Measurements from ENCODE around the gene DNAH1.

Gene DNAH1

GRCh38 chr3:52311576-52312119 lies 4.5 kb upstream of the DNAH1 start:
- DNase-seq (ENCODE audit: low spot score) = no peak

GRCh38 chr3:52313188-52313773 lies 2.8 kb upstream of the DNAH1 start:
- DNase-seq (ENCODE audit: low spot score) = no peak

DNA sequence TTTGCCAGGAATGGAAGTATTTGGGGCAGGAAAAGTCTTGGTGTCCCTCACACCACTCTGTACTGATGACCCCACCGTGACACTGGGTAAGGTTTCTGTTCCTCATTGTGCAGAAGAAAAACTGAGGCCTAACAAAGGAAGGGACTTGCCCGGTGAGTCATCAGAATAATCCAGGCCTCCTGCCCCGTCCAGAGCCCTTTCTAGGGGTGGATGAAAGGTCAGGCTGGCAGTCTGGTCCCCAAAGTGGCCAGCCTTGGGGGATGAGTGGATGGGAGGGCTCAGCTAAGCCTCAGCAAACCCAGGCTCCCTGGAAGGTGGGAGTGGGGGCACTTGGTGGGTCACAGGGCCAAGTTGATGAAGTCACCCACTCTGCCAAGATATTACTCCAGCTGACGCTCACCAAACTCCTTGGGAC lies 2.3 kb upstream of the DNAH1 start:
- peak; percentile 38 for DNase-seq (ENCODE audit: low spot score)

GRCh38 chr3:52314489-52314888 lies 1.6 kb upstream of the DNAH1 start:
- DNase-seq (ENCODE audit: low spot score) = no peak

GRCh38 chr3:52315006-52315405 lies 1.1 kb upstream of the DNAH1 start:
- DNase-seq (ENCODE audit: low spot score) = no peak

- no peak for DNase-seq (ENCODE audit: low spot score)
These were observed 1.3 kb downstream of the DNAH1 start for GRCh38 chr3:52317208-52318000.

DNA sequence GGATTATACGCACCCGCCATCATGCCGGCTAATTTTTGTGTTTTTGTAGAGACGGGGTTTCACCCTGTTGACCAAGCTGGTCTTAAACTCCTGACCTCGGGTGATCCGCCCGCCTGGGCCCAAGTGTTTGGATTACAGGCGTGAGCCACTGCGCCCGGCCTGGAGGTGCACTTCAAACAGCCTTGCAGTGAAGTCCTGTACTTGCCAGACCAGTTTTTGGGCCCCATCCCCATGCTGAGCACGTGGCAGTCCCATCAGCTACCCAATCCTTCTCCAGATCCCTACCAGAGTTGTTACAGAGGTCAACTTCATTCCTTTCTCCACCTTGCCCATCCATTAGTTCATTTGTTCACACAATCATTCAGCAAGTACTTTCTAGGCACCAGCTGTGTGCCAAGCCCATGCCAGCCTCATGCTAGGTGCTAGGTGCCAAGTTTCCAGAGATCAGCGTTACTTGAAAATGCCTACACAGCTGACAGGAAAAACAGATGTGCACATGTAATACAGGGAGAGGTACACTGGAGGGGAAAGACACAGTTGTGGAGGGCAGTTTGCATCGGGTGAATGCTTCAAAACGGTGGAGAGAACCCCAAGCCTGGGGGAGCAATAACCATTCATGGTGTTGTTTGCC lies 2.2 kb downstream of the DNAH1 start:
- no peak for DNase-seq (ENCODE audit: low spot score)

GRCh38 chr3:52319921-52320595 lies 3.9 kb downstream of the DNAH1 start:
- DNase-seq (ENCODE audit: low spot score) = no peak

DNA sequence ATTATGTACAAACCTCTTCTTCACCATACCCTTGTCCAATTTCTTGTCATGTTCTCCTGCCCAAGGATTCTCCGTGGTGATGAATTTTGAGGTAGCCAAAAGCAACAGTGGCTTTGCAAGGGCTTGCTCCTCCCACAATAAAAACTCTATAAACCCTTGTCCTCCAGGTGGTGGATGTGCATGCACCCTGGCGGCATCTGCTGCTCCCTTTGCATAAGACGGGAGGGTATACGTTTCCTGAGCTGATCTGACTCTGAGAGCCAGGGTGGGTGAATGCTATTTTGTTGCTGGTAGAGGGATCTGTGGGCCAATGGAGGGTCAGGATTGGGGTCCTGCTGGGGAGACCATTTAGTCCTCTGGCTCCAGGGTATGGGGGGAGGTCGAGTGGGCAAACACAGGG lies 5.4 kb downstream of the DNAH1 start:
- no peak for DNase-seq (ENCODE audit: low spot score)

DNA sequence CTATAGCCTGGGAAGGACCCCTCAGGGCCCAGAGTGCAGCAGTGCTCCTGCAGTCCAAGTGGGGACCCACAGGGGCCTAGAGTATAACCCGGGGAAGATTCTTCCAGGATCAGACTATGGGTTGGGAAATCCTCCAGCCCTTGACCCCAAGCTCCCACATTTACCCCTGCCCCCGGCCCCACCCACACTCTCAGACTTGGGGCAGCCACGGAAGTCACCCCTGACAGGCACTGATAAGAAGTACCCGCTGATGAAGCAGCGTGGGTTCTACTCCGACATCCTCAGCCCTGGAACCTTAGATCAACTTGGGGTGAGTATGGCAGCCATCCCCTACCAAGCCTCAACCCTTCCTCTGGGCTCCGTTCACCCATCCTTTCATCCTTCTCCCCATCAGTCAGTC lies 6.3 kb downstream of the DNAH1 start:
- DNase-seq (ENCODE audit: low spot score) = no peak

DNA sequence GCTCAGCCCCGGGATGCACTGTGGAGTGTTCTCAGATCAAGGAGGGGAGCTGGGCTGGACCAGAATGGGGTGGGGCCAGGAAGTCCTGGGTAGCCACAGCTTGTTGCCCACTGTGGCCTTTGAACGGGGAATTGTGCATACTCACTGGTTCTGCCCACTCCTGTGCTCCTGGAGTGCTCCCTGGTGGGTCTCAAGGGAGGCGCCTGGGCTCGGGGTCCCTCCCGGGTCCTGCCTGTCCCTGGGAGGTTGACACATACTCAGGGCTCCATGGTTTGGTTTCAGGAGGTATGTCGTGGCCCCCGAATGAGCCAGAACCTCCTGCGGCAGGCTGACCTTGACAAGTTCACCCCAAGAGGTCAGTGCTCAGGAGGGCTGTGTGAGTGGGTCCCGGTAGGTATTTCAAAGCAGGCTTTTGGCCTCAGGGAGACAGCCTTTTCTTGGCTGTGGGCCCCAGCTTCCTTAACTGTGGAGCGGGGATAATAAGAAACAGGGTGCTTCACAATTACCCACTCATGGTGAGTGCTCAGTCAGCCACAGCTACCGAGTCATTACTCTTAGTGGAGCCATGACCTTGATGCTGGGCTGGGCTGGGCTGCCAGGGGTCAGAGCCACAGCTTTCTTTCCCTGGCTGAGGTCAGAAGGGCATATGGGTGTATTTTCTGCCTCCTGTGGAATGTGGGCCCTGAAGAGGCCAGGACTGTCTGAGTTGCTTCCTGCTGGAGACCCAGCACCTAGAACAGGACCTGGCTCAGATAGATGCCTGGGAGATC lies 7.6 kb downstream of the DNAH1 start:
- DNase-seq (ENCODE audit: low spot score) = no peak

DNA sequence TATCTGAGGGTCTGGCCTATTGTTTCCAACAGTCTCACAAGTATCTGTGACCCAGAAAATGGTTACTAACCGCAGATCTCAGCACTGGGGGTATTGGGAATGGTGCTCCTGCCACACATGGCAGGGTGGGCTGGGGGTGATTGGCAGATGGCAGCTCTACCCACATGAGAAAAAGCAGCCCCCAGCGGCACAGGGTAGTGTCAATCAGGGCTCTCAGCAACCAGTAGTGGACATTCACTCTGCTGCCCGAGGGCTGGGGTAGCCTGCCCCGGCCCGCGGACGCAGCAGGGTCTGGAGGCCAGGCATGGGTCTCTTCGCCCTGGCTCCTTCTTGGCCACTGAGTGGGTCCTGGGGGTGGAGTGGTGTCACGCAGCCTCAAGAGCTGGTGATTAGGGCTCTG lies 8.6 kb downstream of the DNAH1 start:
- no peak for DNase-seq (ENCODE audit: low spot score)

- no peak for DNase-seq (ENCODE audit: low spot score)
These were observed 9.6 kb downstream of the DNAH1 start for GRCh38 chr3:52325686-52326085.

GRCh38 chr3:52326976-52327375 lies 10.9 kb downstream of the DNAH1 start:
- no peak for DNase-seq (ENCODE audit: low spot score)

GRCh38 chr3:52327486-52328290 lies 11.6 kb downstream of the DNAH1 start:
- no peak for DNase-seq (ENCODE audit: low spot score)

GRCh38 chr3:52328536-52329080 lies 12.5 kb downstream of the DNAH1 start:
- DNase-seq (ENCODE audit: low spot score) = no peak

DNA sequence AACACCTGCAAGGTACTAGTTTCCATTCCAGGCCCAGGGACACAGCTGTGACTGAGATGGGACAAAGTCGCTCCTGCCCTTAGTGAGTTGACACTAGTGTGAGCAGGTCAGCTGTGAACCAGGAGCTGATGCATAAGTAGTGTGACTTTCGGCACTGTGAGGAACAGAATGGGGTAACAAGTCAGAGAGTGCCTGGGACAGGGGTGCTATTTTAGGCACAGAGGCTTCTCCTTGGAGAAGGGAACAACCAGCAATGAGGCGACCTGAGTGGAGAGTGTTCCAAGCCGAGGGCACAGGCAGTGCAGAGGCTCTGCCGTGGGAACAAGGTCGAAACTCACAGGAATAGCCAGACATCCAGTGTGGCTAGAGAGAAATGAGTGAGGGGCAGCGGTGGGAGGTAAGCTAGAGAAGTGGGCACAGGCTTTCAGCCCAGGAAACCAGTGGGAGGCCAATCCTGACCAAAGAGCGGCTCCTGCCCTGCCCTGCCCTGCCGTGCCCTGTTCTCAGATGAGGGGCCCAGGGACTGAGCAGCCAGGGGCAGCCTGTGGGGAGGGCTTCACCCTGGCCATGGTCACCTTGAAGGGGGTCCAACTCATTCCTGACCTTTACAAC lies 14.2 kb downstream of the DNAH1 start:
- DNase-seq (ENCODE audit: low spot score) = no peak

DNA sequence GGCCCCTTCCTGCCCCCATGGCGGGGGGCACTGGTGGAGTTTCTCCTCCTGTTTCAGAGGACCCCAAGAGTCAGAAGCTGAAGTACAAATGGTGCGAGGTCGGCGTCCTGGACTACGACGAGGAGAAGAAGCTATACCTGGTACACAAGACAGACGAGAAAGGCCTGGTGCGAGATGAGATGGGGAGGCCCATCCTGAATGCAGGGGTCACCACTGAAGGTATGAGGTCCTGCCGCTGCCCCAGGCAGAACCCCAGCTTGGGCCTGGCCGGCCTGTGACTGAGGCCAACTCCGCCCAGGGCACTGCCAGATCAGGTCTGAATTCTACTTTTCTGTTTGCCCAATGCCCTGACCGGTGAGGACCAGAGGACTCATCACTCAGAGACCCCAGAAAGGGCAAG lies 15.0 kb downstream of the DNAH1 start:
- DNase-seq (ENCODE audit: low spot score) = no peak

- DNase-seq (ENCODE audit: low spot score) = no peak
These were observed 15.8 kb downstream of the DNAH1 start for GRCh38 chr3:52331906-52332305.

- DNase-seq (ENCODE audit: low spot score) = no peak
These were observed 17.9 kb downstream of the DNAH1 start for GRCh38 chr3:52333869-52334557.

Measured in hepatic stellate cell (primary cell).